Skeletal muscle cell (primary cell): ENCODE results near the gene SLC11A2.
"Not testable (repeated sequence)": the region's sequence is repeated elsewhere in the genome, so short reads cannot be mapped to it uniquely, and the experiment has no call there.

Experiments used
- DNase-seq: peaks from one replicate; pipeline ENCODE4 v3.0.0-alpha.2; 2010; ENCODE audit warnings: low read depth
- H3K4me3 ChIP-seq: 2 replicates; pipeline ENCODE4 v1.5.1; 2011; ENCODE audit warnings: low read depth, mild to moderate bottlenecking, control low read depth, low read length, moderate library complexity

SLC11A2 gene

GRCh38 chr12:51028126-51028812 lies 2.1 kb upstream of the SLC11A2 start:
- H3K4me3 ChIP-seq: no peak overlapping the region
- DNase-seq: no peak

- DNase-seq: no peak
- H3K4me3 ChIP-seq: no peak overlapping the region
Measured at GRCh38 chr12:51027342-51027835, 1.2 kb upstream of the SLC11A2 start.

- peak overlapping the region; percentile 75 for H3K4me3 ChIP-seq
- no peak for DNase-seq
Measured at GRCh38 chr12:51025338-51025835, 797 bp downstream of the SLC11A2 start.

GRCh38 chr12:51023625-51024382 lies 2.4 kb downstream of the SLC11A2 start:
- peak overlapping the region; percentile 75 for H3K4me3 ChIP-seq
- no peak for DNase-seq

- no peak for DNase-seq
- H3K4me3 ChIP-seq: no peak overlapping the region
Measured at GRCh38 chr12:51021694-51022093, 4.5 kb downstream of the SLC11A2 start.

- no peak for DNase-seq
- H3K4me3 ChIP-seq: no peak overlapping the region
Measured at GRCh38 chr12:51020448-51021182, 5.6 kb downstream of the SLC11A2 start.

- no peak for DNase-seq
- no peak overlapping the region for H3K4me3 ChIP-seq
Measured at GRCh38 chr12:51019927-51020326, 6.3 kb downstream of the SLC11A2 start.

- H3K4me3 ChIP-seq: no peak overlapping the region
- DNase-seq: no peak
Measured at GRCh38 chr12:51018956-51019355, 7.2 kb downstream of the SLC11A2 start.

GRCh38 chr12:51017452-51017851 lies 8.7 kb downstream of the SLC11A2 start:
- DNase-seq: no peak
- no peak overlapping the region for H3K4me3 ChIP-seq

GRCh38 chr12:51014467-51014866 lies 11.7 kb downstream of the SLC11A2 start:
- DNase-seq, H3K4me3 ChIP-seq: not testable (repeated sequence)

GRCh38 chr12:51013441-51013840 lies 12.7 kb downstream of the SLC11A2 start:
- DNase-seq: no peak
- H3K4me3 ChIP-seq: no peak overlapping the region

- H3K4me3 ChIP-seq: no peak overlapping the region
- no peak for DNase-seq
Measured at GRCh38 chr12:51012570-51013236, 13.5 kb downstream of the SLC11A2 start.

- H3K4me3 ChIP-seq: no peak overlapping the region
- no peak for DNase-seq
Measured at GRCh38 chr12:51011955-51012354, 14.2 kb downstream of the SLC11A2 start.

GRCh38 chr12:51009056-51009440 lies 17.1 kb downstream of the SLC11A2 start:
- no peak overlapping the region for H3K4me3 ChIP-seq
- no peak for DNase-seq

GRCh38 chr12:51008329-51009055 lies 17.7 kb downstream of the SLC11A2 start:
- no peak for DNase-seq
- H3K4me3 ChIP-seq: no peak overlapping the region

GRCh38 chr12:51005671-51006070 lies 20.5 kb downstream of the SLC11A2 start:
- DNase-seq: no peak
- no peak overlapping the region for H3K4me3 ChIP-seq

- H3K4me3 ChIP-seq: no peak overlapping the region
- no peak for DNase-seq
Measured at GRCh38 chr12:51005030-51005429, 21.2 kb downstream of the SLC11A2 start.

GRCh38 chr12:51004504-51004903 lies 21.7 kb downstream of the SLC11A2 start:
- DNase-seq: no peak
- no peak overlapping the region for H3K4me3 ChIP-seq

- no peak overlapping the region for H3K4me3 ChIP-seq
- no peak for DNase-seq
Measured at GRCh38 chr12:51001799-51002198, 24.4 kb downstream of the SLC11A2 start.
